ENCODE data around the gene LTBR.

DNA sequence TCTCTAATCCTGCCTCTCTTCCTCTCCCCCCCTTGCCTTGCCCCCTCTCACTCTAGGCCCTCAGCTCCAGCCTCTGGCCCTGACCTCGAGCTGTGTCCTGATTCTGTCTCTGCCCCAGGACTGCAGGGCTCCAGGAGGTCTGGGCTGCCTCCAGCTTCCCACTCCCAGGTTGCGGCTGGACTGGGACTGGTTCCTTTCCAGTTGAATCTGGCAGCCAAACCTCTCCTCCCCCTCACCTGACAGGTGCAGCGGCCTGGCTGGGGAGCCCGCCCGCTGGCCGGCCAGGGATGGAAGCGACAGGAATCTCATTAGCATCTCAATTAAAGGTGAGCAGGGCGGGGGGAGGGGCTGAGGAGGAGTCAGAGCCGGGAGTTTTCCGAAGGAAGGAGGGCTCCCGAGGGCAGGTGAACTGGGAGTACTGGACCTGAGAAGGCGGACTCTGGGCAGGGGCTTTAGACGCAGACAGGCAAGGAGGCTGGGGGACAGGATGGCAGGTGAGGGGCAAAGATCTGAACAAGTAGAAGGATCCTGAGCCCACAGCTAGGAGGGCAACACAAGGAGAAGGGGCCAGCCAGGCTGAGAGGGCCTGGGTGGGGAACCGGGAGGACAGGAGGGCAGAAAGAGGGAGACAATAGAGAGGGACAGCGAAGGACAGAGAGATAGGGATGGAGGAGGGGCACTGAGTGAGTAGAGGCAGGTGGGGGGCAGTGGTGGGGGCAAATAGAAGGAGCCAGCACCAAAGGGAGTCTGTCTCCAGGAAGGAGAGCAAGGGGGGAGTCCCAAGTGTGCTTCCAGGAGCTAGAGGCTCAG, 8.5 kb upstream of the LTBR start, which contains the start of gene SCNN1A:
- TF ChIP-seq POLR2A (IDR thresholded peaks at IDR 0.05; ENCODE audit: low read length): no peak
- TF ChIP-seq GATA1 (IDR thresholded peaks at IDR 0.05; ENCODE audit: low read depth, low read length): no peak

Measured in erythroblast (primary cell).